OCI-LY7 (cell line): Measurements from ENCODE around the gene GBF1. TPM values are rescaled to one million over a fixed set of nuclear protein-coding genes. Genes with fewer than 3 reads are reported as not detected.

ENCODE experiments used
- BruUV-seq: library from RNA; stranded (reverse); fragments of 400-500 nt; replicated peaks from 2 replicates; lab custom pipeline; 2021; lab: Mats Ljungman, UMichigan
- CTCF ChIA-PET: fragments of 300-600 bp; sonication (Branson Sonifier 250); formaldehyde crosslinking; loops from one replicate; lab custom pipeline; 2022; ENCODE audit warnings: antibody characterized with exemption; ENCODE audit not compliant: unreplicated experiment; lab: Charles Lee
- POLR2A ChIA-PET: fragments of 300-600 bp; sonication (Branson Sonifier 250); formaldehyde crosslinking; loops from one replicate; lab custom pipeline; 2022; ENCODE audit warnings: antibody characterized with exemption; lab: Charles Lee
- DNase-seq: peaks from one replicate; pipeline ENCODE4 v3.0.0-alpha.2; 2015; ENCODE audit warnings: low spot score
- H2AFZ ChIP-seq: fragments of 200-600 bp; sonication (generic), shearing (Covaris generic); 2 replicates; pipeline ENCODE4 v1.6.1; 2014; ENCODE audit warnings: mild to moderate bottlenecking, antibody characterized with exemption, low read length, moderate library complexity
- H3K27ac ChIP-seq: fragments of 200-600 bp; sonication (generic); 2 replicates; pipeline ENCODE4 v1.5.1; 2014; ENCODE audit warnings: mixed run types, low read depth, mild to moderate bottlenecking, moderate library complexity, low read length, inconsistent platforms; ENCODE audit not compliant: poor library complexity, severe bottlenecking
- H3K36me3 ChIP-seq: fragments of 200-600 bp; sonication (generic); 2 replicates; pipeline ENCODE4 v1.6.1; 2014; ENCODE audit warnings: mild to moderate bottlenecking, antibody characterized with exemption, low read length, moderate library complexity, mixed read lengths; ENCODE audit not compliant: insufficient read depth
- H3K4me1 ChIP-seq: fragments of 200-600 bp; sonication (generic); 2 replicates; pipeline ENCODE4 v1.5.1; 2014; ENCODE audit warnings: mild to moderate bottlenecking, low read length; ENCODE audit not compliant: insufficient read depth, poor library complexity, severe bottlenecking
- H3K4me2 ChIP-seq: fragments of 200-600 bp; sonication (generic); 2 replicates; pipeline ENCODE4 v1.6.1; 2014; ENCODE audit warnings: mild to moderate bottlenecking, low read length
- H3K4me3 ChIP-seq: fragments of 200-600 bp; sonication (generic); 2 replicates; pipeline ENCODE4 v1.5.1; 2014; ENCODE audit warnings: mild to moderate bottlenecking, low read depth, low read length; ENCODE audit not compliant: poor library complexity, severe bottlenecking
- H3K79me2 ChIP-seq: fragments of 200-600 bp; sonication (generic); 2 replicates; pipeline ENCODE4 v1.6.1; 2016; ENCODE audit warnings: low read depth, mild to moderate bottlenecking, low read length, moderate library complexity, mixed read lengths; ENCODE audit not compliant: insufficient read depth
- H3K9me2 ChIP-seq: fragments of 200-600 bp; sonication (generic); 2 replicates; pipeline ENCODE4 v1.6.1; 2016; ENCODE audit warnings: mild to moderate bottlenecking, low read length, mixed read lengths; ENCODE audit not compliant: insufficient read depth
- H3K9me3 ChIP-seq: fragments of 200-600 bp; sonication (generic); 2 replicates; pipeline ENCODE4 v1.6.1; 2014; ENCODE audit warnings: mild to moderate bottlenecking, mixed run types, low read length, mixed read lengths
- H4K20me1 ChIP-seq: fragments of 200-600 bp; sonication (generic); 2 replicates; pipeline ENCODE4 v1.6.1; 2014; ENCODE audit warnings: mild to moderate bottlenecking, antibody characterized with exemption, low read length, moderate library complexity, mixed read lengths; ENCODE audit not compliant: insufficient read depth
- CTCF ChIP-seq: fragments of 200-600 bp; sonication (generic); conservative IDR thresholded peaks from 2 replicates; pipeline ENCODE4 v1.5.1; 2014; ENCODE audit warnings: mild to moderate bottlenecking, antibody characterized with exemption, low read length, moderate library complexity, mixed read lengths
- EZH2phosphoT487 ChIP-seq: fragments of 200-600 bp; sonication (generic); IDR thresholded peaks from 2 replicates; pipeline ENCODE4 v1.6.1; 2018; ENCODE audit warnings: low read depth, borderline replicate concordance, mild to moderate bottlenecking, mixed run types, antibody characterized with exemption, low read length, moderate library complexity, mixed read lengths
- intact Hi-C: fragments of 100-400 bp; cut with micrococcal nuclease; formaldehyde crosslinking; loops from one replicate; pipeline ENCODE4 v1.10.0; 2022; ENCODE audit not compliant: unreplicated experiment
- total RNA-seq, 2 experiments: library from RNA; depleted of rRNA in 1 of 2; stranded (reverse); fragments of >200 nt in 1 of 2; shearing (Covaris generic) in 1 of 2; gene quantifications; 2 replicates each; pipeline ENCODE4 v1.2.3, GENCODE V29; 2014 to 2022

The GBF1 gene
- total RNA-seq, 2 experiments from 2014 or later: 17.8 to 33.4 TPM

GRCh38 chr10:102332772-102333171 lies 87.4 kb downstream of the GBF1 start:
- ChIA-PET POLR2A (interaction anchor here (0.6 to 1.1 kb wide), 3 partner anchors 11 to 85 kb away, joined by 3 read pairs; no protein-coding TSS in a partner anchor), CTCF (no interaction called here)
- no peaks in the 10 kb centered on the region for H3K4me1 ChIP-seq
- no peaks in the 10 kb centered on the region for H3K79me2 ChIP-seq
- no peaks in the 10 kb centered on the region for H3K9me3 ChIP-seq
- no peak overlapping the region for H3K27ac ChIP-seq
- H3K4me2 ChIP-seq: no peak overlapping the region
- H3K9me2 ChIP-seq: no peaks in the 10 kb centered on the region
- H2AFZ ChIP-seq: no peak overlapping the region
- BruUV-seq: no TSS peak
- no peak overlapping the region for H3K4me3 ChIP-seq
- peaks cover 11% of the 10 kb centered on the region; the same call in 1 of the 2 replicates for H3K36me3 ChIP-seq
- no peaks in the 10 kb centered on the region for H4K20me1 ChIP-seq
- intact Hi-C loops: no loop called here
- DNase-seq: no peak
- no peak for TF ChIP-seq CTCF
- no peak for TF ChIP-seq EZH2phosphoT487

- POLR2A ChIA-PET: no interaction called here
- no peak for TF ChIP-seq EZH2phosphoT487
- no peak for TF ChIP-seq CTCF
- CTCF ChIA-PET: no interaction called here
- Histone ChIP-seq H4K20me1 (no peaks in the 10 kb centered on the region), H3K79me2 (no peaks in the 10 kb centered on the region), H3K36me3 (peaks cover 11% of the 10 kb centered on the region; the same call in 1 of the 2 replicates), H3K9me3 (no peaks in the 10 kb centered on the region), H2AFZ (no peak overlapping the region), H3K4me2 (no peak overlapping the region), H3K4me1 (no peaks in the 10 kb centered on the region), H3K27ac (no peak overlapping the region), H3K9me2 (no peaks in the 10 kb centered on the region), H3K4me3 (no peak overlapping the region)
- no peak for DNase-seq
- BruUV-seq: no TSS peak
- intact Hi-C loops: no loop called here
Measured at GRCh38 chr10:102334101-102334500, 88.8 kb downstream of the GBF1 start.

GRCh38 chr10:102335184-102335583 lies 89.9 kb downstream of the GBF1 start:
- intact Hi-C loops: no loop called here
- no TSS peak for BruUV-seq
- Histone ChIP-seq H3K9me3 (no peaks in the 10 kb centered on the region), H3K27ac (no peak overlapping the region), H3K4me2 (no peak overlapping the region), H3K79me2 (no peaks in the 10 kb centered on the region), H4K20me1 (no peaks in the 10 kb centered on the region), H3K36me3 (peaks cover 11% of the 10 kb centered on the region; the same call in 1 of the 2 replicates), H3K9me2 (no peaks in the 10 kb centered on the region), H3K4me1 (no peaks in the 10 kb centered on the region), H2AFZ (no peak overlapping the region), H3K4me3 (no peak overlapping the region)
- DNase-seq: no peak
- ChIA-PET CTCF (no interaction called here), POLR2A (no interaction called here)
- no peak for TF ChIP-seq CTCF
- no peak for TF ChIP-seq EZH2phosphoT487
